ENCODE results near the gene NOD1. TPM values are rescaled to one million over a fixed set of nuclear protein-coding genes. Genes with fewer than 3 reads are reported as not detected.

The NOD1 gene
- total RNA-seq, 4 donors from 2014 or later: 9.2 to 22.1 (median 12.7) TPM

GRCh38 chr7:30436046-30436445 lies 42.5 kb downstream of the NOD1 start:
- no peak overlapping the region for H3K27ac ChIP-seq
- H3K27me3 ChIP-seq: no peaks in the 10 kb centered on the region
- no peak for DNase-seq
- no peak for TF ChIP-seq CTCF (IDR thresholded peaks at IDR 0.05)
- no peak for TF ChIP-seq POLR2A (IDR thresholded peaks at IDR 0.05)
- H3K4me3 ChIP-seq: no peak overlapping the region
- H3K36me3 ChIP-seq: no peaks in the 10 kb centered on the region
- H3K9me3 ChIP-seq: no peaks in the 10 kb centered on the region
- H3K4me1 ChIP-seq: no peaks in the 10 kb centered on the region
- intact Hi-C loops (cut with DNase I; ENCODE audit: low total_unique reads): no loop called here

- TF ChIP-seq CTCF (IDR thresholded peaks at IDR 0.05): no peak
- no peak for TF ChIP-seq POLR2A (IDR thresholded peaks at IDR 0.05)
- Histone ChIP-seq H3K27ac (no peak overlapping the region), H3K4me1 (no peaks in the 10 kb centered on the region), H3K9me3 (no peaks in the 10 kb centered on the region), H3K27me3 (no peaks in the 10 kb centered on the region), H3K36me3 (no peaks in the 10 kb centered on the region), H3K4me3 (no peak overlapping the region)
- no peak for DNase-seq
- intact Hi-C loops (cut with DNase I; ENCODE audit: low total_unique reads): no loop called here
Measured at GRCh38 chr7:30434140-30434799, 44.3 kb downstream of the NOD1 start.

DNA sequence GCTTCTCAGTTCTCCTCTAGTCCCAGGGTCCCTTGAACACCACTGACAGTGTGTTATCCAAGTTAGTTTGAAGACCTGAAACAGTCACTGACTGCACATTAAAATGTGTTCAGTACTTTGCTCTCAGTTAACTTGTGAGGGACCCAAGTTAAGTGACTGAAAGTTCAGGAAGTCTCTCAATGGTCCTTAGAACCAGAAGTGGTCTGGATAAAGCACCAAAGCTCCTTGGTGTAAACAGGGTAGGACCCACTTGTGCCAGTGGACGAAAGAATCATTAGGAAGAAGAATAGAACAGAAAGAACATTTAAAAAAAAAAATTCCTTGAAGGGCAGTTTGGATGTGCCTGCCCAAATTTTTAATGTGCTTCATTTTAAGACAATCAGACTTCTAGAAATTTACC lies 45.1 kb downstream of the NOD1 start:
- no peak for DNase-seq
- TF ChIP-seq POLR2A (IDR thresholded peaks at IDR 0.05) (no peak), CTCF (IDR thresholded peaks at IDR 0.05) (no peak)
- Histone ChIP-seq H3K4me3 (no peak overlapping the region), H3K27ac (peak overlapping the region; percentile 10 to 27), H3K27me3 (no peaks in the 10 kb centered on the region), H3K4me1 (no peaks in the 10 kb centered on the region), H3K36me3 (no peaks in the 10 kb centered on the region), H3K9me3 (no peaks in the 10 kb centered on the region)
- intact Hi-C loops (cut with DNase I; ENCODE audit: low total_unique reads): no loop called here

GRCh38 chr7:30433082-30433481 lies 45.5 kb downstream of the NOD1 start:
- Histone ChIP-seq H3K27ac (peak overlapping the region; percentile 10 to 27), H3K4me3 (no peak overlapping the region), H3K27me3 (no peaks in the 10 kb centered on the region), H3K4me1 (no peaks in the 10 kb centered on the region), H3K9me3 (no peaks in the 10 kb centered on the region), H3K36me3 (no peaks in the 10 kb centered on the region)
- intact Hi-C loops (cut with DNase I; ENCODE audit: low total_unique reads): no loop called here
- TF ChIP-seq POLR2A (IDR thresholded peaks at IDR 0.05) (no peak), CTCF (IDR thresholded peaks at IDR 0.05) (no peak)
- no peak for DNase-seq

DNA sequence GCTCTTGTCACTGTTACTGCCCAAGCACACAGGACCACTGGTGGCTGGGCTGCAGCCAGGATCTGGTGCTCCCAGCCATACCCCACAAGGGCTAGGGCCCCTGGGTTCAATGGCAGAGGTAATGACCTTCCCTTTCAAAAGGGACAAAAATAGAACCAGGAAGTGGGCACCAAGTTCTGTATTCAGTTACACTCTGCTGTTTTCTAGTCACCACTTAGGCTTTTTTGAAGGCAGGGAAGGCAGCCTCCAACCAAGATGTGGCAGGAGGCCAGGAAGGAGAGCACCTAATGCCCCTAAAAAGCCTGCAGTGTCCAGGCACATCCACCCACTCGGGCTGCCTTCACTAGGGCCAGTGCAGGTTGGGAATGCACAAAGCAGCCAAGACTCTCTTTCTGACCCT lies 47.8 kb downstream of the NOD1 start:
- Histone ChIP-seq H3K4me1 (no peaks in the 10 kb centered on the region), H3K36me3 (no peaks in the 10 kb centered on the region)

More for the DNA sequence above, 47.8 kb downstream of the NOD1 start:
- no peak overlapping the region for H3K4me3 ChIP-seq
- no peaks in the 10 kb centered on the region for H3K9me3 ChIP-seq
- H3K27me3 ChIP-seq: no peaks in the 10 kb centered on the region
- TF ChIP-seq CTCF (IDR thresholded peaks at IDR 0.05) (no peak), POLR2A (IDR thresholded peaks at IDR 0.05) (no peak)
- DNase-seq: no peak
- no peak overlapping the region for H3K27ac ChIP-seq
- intact Hi-C loops (cut with DNase I; ENCODE audit: low total_unique reads): no loop called here
